Measurements from ENCODE around the gene P3R3URF. TPM values are rescaled to one million over a fixed set of nuclear protein-coding genes. Genes with fewer than 3 reads are reported as not detected.

P3R3URF gene
- total and polyA plus RNA-seq, 9 of the 15 experiments (the other 6 are each of a cell fraction or from before 2014, with no cell fraction given), result not detected

- TF ChIP-seq RERE (CRISPR knock-in tag; IDR thresholded peaks at IDR 0.05; ENCODE audit: borderline replicate concordance), result 0 out of 2 replicates have a peak, but pooled peaks have one; percentile 54
- peak in 1 of 2 experiments; percentile 96; a peak in 2 of 4 replicates for TF ChIP-seq ZMIZ1 (IDR thresholded peaks at IDR 0.05; ENCODE audit: low read depth in 2 of 2, low read length in 2 of 2)
- TF ChIP-seq, protein P1, sequence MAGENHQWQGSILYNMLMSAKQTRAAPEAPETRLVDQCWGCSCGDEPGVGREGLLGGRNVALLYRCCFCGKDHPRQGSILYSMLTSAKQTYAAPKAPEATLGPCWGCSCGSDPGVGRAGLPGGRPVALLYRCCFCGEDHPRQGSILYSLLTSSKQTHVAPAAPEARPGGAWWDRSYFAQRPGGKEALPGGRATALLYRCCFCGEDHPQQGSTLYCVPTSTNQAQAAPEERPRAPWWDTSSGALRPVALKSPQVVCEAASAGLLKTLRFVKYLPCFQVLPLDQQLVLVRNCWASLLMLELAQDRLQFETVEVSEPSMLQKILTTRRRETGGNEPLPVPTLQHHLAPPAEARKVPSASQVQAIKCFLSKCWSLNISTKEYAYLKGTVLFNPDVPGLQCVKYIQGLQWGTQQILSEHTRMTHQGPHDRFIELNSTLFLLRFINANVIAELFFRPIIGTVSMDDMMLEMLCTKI (IDR thresholded peaks at IDR 0.05; ENCODE audit: partially characterized antibody), result no peak
- peak; percentile 98 for TF ChIP-seq HMBOX1 (IDR thresholded peaks at IDR 0.05)
- TF ChIP-seq EP400 (IDR thresholded peaks at IDR 0.05), result peak; percentile 62
- no peak for TF ChIP-seq ILK (tag; IDR thresholded peaks at IDR 0.05; ENCODE audit: borderline replicate concordance, low read depth)
- no peak for TF ChIP-seq HOXB6 (CRISPR knock-in tag; IDR thresholded peaks at IDR 0.05; ENCODE audit: borderline replicate concordance)
- no peak for TF ChIP-seq GTF2A2 (tag; IDR thresholded peaks at IDR 0.05)
- TF ChIP-seq TBL1XR1 (IDR thresholded peaks at IDR 0.05; ENCODE audit: low read length in 2 of 2), result peak; percentile 48 to 95; a peak in 3 of 4 replicates
- TF ChIP-seq ZNF311 (CRISPR knock-in tag; IDR thresholded peaks at IDR 0.05), result no peak
- TF ChIP-seq NCOR1 (IDR thresholded peaks at IDR 0.05), result peak; percentile 99
- TF ChIP-seq CAMTA2 (CRISPR knock-in tag; conservative IDR thresholded peaks at IDR 0.05), result no peak
- peak; percentile 97 for TF ChIP-seq STAT5A (IDR thresholded peaks at IDR 0.05; ENCODE audit: borderline replicate concordance, low read length)
- no peak; the same call in 1 of the 2 replicates for TF ChIP-seq EGR1 (conservative IDR thresholded peaks at IDR 0.05)
- TF ChIP-seq NFE2 (IDR thresholded peaks at IDR 0.05; ENCODE audit: low read depth), result peak; percentile 90
These were observed 17.7 kb downstream of the P3R3URF start (continued) for GRCh38 chr1:46158312-46159281.
